HepG2 (cell line): ENCODE data around the gene HKDC1. TPM values are rescaled to one million over a fixed set of nuclear protein-coding genes. Genes with fewer than 3 reads are reported as not detected.

Source experiments
- ATAC-seq: fragments of 200-7000 bp; cut with Tn5 transposase; 3 replicates; pipeline ENCODE4 v1.9.1; 2020; ENCODE audit warnings: mild to moderate bottlenecking, moderate library complexity
- BruUV-seq: library from RNA; stranded (reverse); fragments of 400-500 nt; replicated peaks from 2 replicates; lab custom pipeline; 2021; lab: Mats Ljungman, UMichigan
- CTCF ChIA-PET: fragments of 300-600 bp; formaldehyde crosslinking; extraction: SDS; loops from one replicate; lab custom pipeline; 2021; ENCODE audit warnings: low total read pairs, inconsistent platforms, low intra/inter-chr PET ratio; lab: Yijun Ruan, JAX
- POLR2A ChIA-PET: fragments of 350-600 bp; sonication (Branson Sonifier 250); formaldehyde crosslinking; loops from one replicate; lab custom pipeline; 2020; ENCODE audit warnings: antibody characterized with exemption, inconsistent platforms; lab: Yijun Ruan, JAX
- DNase-seq: peaks from one replicate; pipeline ENCODE4 v3.0.0-alpha.2; 2015; ENCODE audit warnings: low spot score
- FAIRE-seq: peaks from 3 replicates; lab custom pipeline; 2011; peaks lifted over from hg19 to GRCh38; lab: Jason Lieb, UNC
- H2AFZ ChIP-seq: one replicate; pipeline ENCODE4 v1.6.1; 2011; ENCODE audit warnings: low read length, inconsistent platforms
- H3K27ac ChIP-seq: fragments of 300-600 bp; 3 replicates; pipeline ENCODE4 v1.8.0; 2011; ENCODE audit warnings: mixed run types, mild to moderate bottlenecking, mixed read lengths, low read length, inconsistent platforms; ENCODE audit not compliant: insufficient read depth; ENCODE audit errors: extremely low read length
- H3K27me3 ChIP-seq, 2 experiments: fragments of 200-600 bp in 1 of 2; 2 replicates in 1 of 2; 3 replicates in 1 of 2; pipeline versions ENCODE4 v1.6.0 to v1.8.0; 2011; ENCODE audit warnings: low read length in 2 of 2, mild to moderate bottlenecking in 2 of 2, moderate library complexity in 2 of 2, inconsistent platforms in 1 of 2; ENCODE audit not compliant: insufficient read depth in 2 of 2, control insufficient read depth in 1 of 2
- H3K36me3 ChIP-seq, 2 experiments: fragments of 200-600 bp in 1 of 2; replicated peaks in 1 of 2; 2 replicates in 1 of 2; 3 replicates in 1 of 2; pipeline versions ENCODE4 v1.5.1 to v1.8.0; 2011; ENCODE audit warnings: low read length in 2 of 2, inconsistent platforms in 1 of 2; ENCODE audit not compliant: insufficient read depth in 2 of 2, control insufficient read depth in 1 of 2
- H3K4me1 ChIP-seq: 2 replicates; pipeline ENCODE4 v1.5.1; 2012; ENCODE audit warnings: low read length, inconsistent platforms; ENCODE audit not compliant: insufficient read depth
- H3K4me2 ChIP-seq: 2 replicates; pipeline ENCODE4 v1.6.0; 2011; ENCODE audit warnings: low read depth, low read length, inconsistent platforms
- H3K4me3 ChIP-seq, 3 experiments: fragments of 200-600 bp in 1 of 3; sonication (generic), shearing (Covaris generic) in 1 of 3; replicated peaks in 1 of 3; 2 replicates each; pipeline ENCODE4 v1.5.1; 2011 to 2016; ENCODE audit warnings: low read length in 3 of 3, inconsistent platforms in 2 of 3, low read depth in 2 of 3, mild to moderate bottlenecking in 2 of 3, control low read depth in 1 of 3, mixed read lengths in 1 of 3; ENCODE audit not compliant: insufficient read depth in 1 of 3
- H3K79me2 ChIP-seq: one replicate; pipeline ENCODE4 v1.6.1; 2011; ENCODE audit warnings: low read length, inconsistent platforms; ENCODE audit not compliant: insufficient read depth
- H3K9ac ChIP-seq: 2 replicates; pipeline ENCODE4 v1.6.0; 2011; ENCODE audit warnings: mild to moderate bottlenecking, low read depth, low read length, inconsistent platforms; ENCODE audit not compliant: insufficient read depth
- H3K9me3 ChIP-seq: 2 replicates; pipeline ENCODE4 v1.5.1; 2012; ENCODE audit warnings: mild to moderate bottlenecking, low read length
- H4K20me1 ChIP-seq: 2 replicates; pipeline ENCODE4 v1.6.0; 2011; ENCODE audit warnings: inconsistent platforms, mild to moderate bottlenecking, low read length, moderate library complexity; ENCODE audit not compliant: insufficient read depth
- BRF2 ChIP-seq: sonication (generic); formaldehyde crosslinking; IDR thresholded peaks from 2 replicates; pipeline ENCODE4 v1.8.1; 2022; ENCODE audit warnings: mild to moderate bottlenecking, missing genetic modification reagents
- CBFB ChIP-seq: sonication (generic); formaldehyde crosslinking; IDR thresholded peaks from 2 replicates; pipeline ENCODE4 v1.4.0; 2020; ENCODE audit warnings: missing genetic modification reagents
- CENPBD1 ChIP-seq: sonication (generic); formaldehyde crosslinking; IDR thresholded peaks from 2 replicates; pipeline ENCODE4 v1.8.0; 2022; ENCODE audit warnings: missing genetic modification reagents, low read depth, mild to moderate bottlenecking, borderline replicate concordance
- ELF1 ChIP-seq: sonication (generic); formaldehyde crosslinking; IDR thresholded peaks from 2 replicates; pipeline ENCODE4 v1.4.0; 2020; ENCODE audit warnings: missing genetic modification reagents
- FOXA3 ChIP-seq: IDR thresholded peaks from 2 replicates; pipeline ENCODE4 v1.6.1; 2016; ENCODE audit warnings: missing genetic modification reagents, missing compliant biosample characterization
- GATAD2A ChIP-seq: IDR thresholded peaks from 2 replicates; pipeline ENCODE4 v1.6.1; 2016
- HOXD1 ChIP-seq: sonication (generic); formaldehyde crosslinking; IDR thresholded peaks from 2 replicates; pipeline ENCODE4 v1.5.0; 2020; ENCODE audit warnings: missing genetic modification reagents
- MED8 ChIP-seq: sonication (generic); formaldehyde crosslinking; IDR thresholded peaks from 2 replicates; pipeline ENCODE4 v1.8.1; 2023; ENCODE audit warnings: mild to moderate bottlenecking, missing genetic modification reagents; ENCODE audit not compliant: insufficient replicate concordance
- MLXIP ChIP-seq: sonication (generic); formaldehyde crosslinking; IDR thresholded peaks from 2 replicates; pipeline ENCODE4 v1.9.0; 2021; ENCODE audit warnings: missing genetic modification reagents, borderline replicate concordance
- MXD4 ChIP-seq: IDR thresholded peaks from 2 replicates; pipeline ENCODE4 v1.6.1; 2016; ENCODE audit warnings: mild to moderate bottlenecking, missing biosample characterization, missing genetic modification reagents
- SIX4 ChIP-seq: sonication (generic); formaldehyde crosslinking; IDR thresholded peaks from 2 replicates; pipeline ENCODE4 v1.4.0; 2020; ENCODE audit warnings: missing genetic modification reagents
- SMARCE1 ChIP-seq: fragments of 450-650 bp; IDR thresholded peaks from 2 replicates; pipeline ENCODE4 v1.6.1; 2017; ENCODE audit warnings: borderline replicate concordance
- TGIF2 ChIP-seq: IDR thresholded peaks from 2 replicates; pipeline ENCODE4 v1.6.1; 2016; ENCODE audit warnings: control low read depth, missing compliant biosample characterization
- ZMAT3 ChIP-seq: sonication (generic); formaldehyde crosslinking; conservative IDR thresholded peaks from 2 replicates; pipeline ENCODE4 v1.7.0; 2021; ENCODE audit warnings: missing genetic modification reagents
- ZNF10 ChIP-seq: sonication (generic); formaldehyde crosslinking; IDR thresholded peaks from 2 replicates; pipeline ENCODE4 v1.4.0; 2020; ENCODE audit warnings: mild to moderate bottlenecking, low read depth, missing genetic modification reagents, borderline replicate concordance
- ZNF124 ChIP-seq: sonication (generic); formaldehyde crosslinking; IDR thresholded peaks from 2 replicates; pipeline ENCODE4 v1.4.0; 2020; ENCODE audit warnings: missing genetic modification reagents
- ZNF383 ChIP-seq: sonication (generic); formaldehyde crosslinking; IDR thresholded peaks from 2 replicates; pipeline ENCODE4 v1.4.0; 2020; ENCODE audit warnings: missing genetic modification reagents, mild to moderate bottlenecking, borderline replicate concordance
- ZNF432 ChIP-seq: sonication (generic); formaldehyde crosslinking; IDR thresholded peaks from 2 replicates; pipeline ENCODE4 v1.5.0; 2020; ENCODE audit warnings: missing genetic modification reagents, mild to moderate bottlenecking, borderline replicate concordance
- ZNF547 ChIP-seq: sonication (generic); formaldehyde crosslinking; IDR thresholded peaks from 2 replicates; pipeline ENCODE4 v1.5.1; 2020; ENCODE audit warnings: mild to moderate bottlenecking, missing genetic modification reagents
- ZNF652 ChIP-seq: IDR thresholded peaks from 2 replicates; pipeline ENCODE4 v1.6.1; 2016; ENCODE audit warnings: low read depth, borderline replicate concordance
- ZNF660 ChIP-seq: sonication (generic); formaldehyde crosslinking; IDR thresholded peaks from 2 replicates; pipeline ENCODE4 v1.5.1; 2020; ENCODE audit warnings: mild to moderate bottlenecking, low read depth, missing genetic modification reagents, borderline replicate concordance
- ZNF747 ChIP-seq: sonication (generic); formaldehyde crosslinking; IDR thresholded peaks from 2 replicates; pipeline ENCODE4 v1.8.1; 2023; ENCODE audit warnings: missing genetic modification reagents, mild to moderate bottlenecking, borderline replicate concordance
- ZSCAN20 ChIP-seq: sonication (generic); formaldehyde crosslinking; IDR thresholded peaks from 2 replicates; pipeline ENCODE4 v1.4.0; 2020; ENCODE audit warnings: missing genetic modification reagents, mild to moderate bottlenecking, borderline replicate concordance
- WGBS: methylation state at CpG from one replicate; pipeline ENCODE4 v1.1.6; 2017; ENCODE audit warnings: low lambda C conversion rate; 5-methylcytosine and 5-hydroxymethylcytosine counted together
- in situ Hi-C: cut with HindIII; loops from 2 replicates; pipeline ENCODE4 v1.10.0; 2017; ENCODE audit warnings: low pct_unique_long_range_greater_than_20kb; ENCODE audit not compliant: extremely low pct_ligation_motif_present
- intact Hi-C: fragments of 100-400 bp; cut with micrococcal nuclease; formaldehyde crosslinking; loops from one replicate; pipeline ENCODE4 v1.10.0; 2022; ENCODE audit not compliant: unreplicated experiment
- polyA plus RNA-seq, 8 experiments: library from polyadenylated mRNA; depleted of rRNA in 3 of 8; stranded (reverse) in 7 of 8; unstranded in 1 of 8; fragments of >200 nt; fragmentation: Illumina TruSeq in 4 of 8; extraction: Trizol in 4 of 8; gene quantifications; 2 replicates each; pipeline versions ENCODE4 v1.2.1 to v1.2.3, GENCODE V29; 2011 to 2016; ENCODE audit warnings: low read depth in 4 of 8, missing spikeins in 1 of 8, mixed read lengths in 1 of 8; ENCODE audit not compliant: insufficient read depth in 1 of 8
- total RNA-seq, 5 experiments: library from RNA; depleted of rRNA; stranded (reverse); fragments of >200 nt; fragmentation: Illumina TruSeq; extraction: Trizol; gene quantifications; 2 replicates each; pipeline ENCODE4 v1.2.3, GENCODE V29; 2016; ENCODE audit warnings: low read depth in 1 of 5

HKDC1 gene
- total and polyA plus RNA-seq, 2 of the 13 experiments (the other 11 are each of a cell fraction or from before 2014, with no cell fraction given) = 8.1 to 12.4 TPM

- Histone ChIP-seq H3K79me2 (no peaks in the 10 kb centered on the region), H3K9ac (no peak overlapping the region), H2AFZ (no peak overlapping the region), H3K9me3 (no peaks in the 10 kb centered on the region), H3K27ac (no peak overlapping the region), H3K4me1 (peaks cover 54% of the 10 kb centered on the region), H4K20me1 (no peaks in the 10 kb centered on the region), H3K4me2 (no peak overlapping the region; the same call in 1 of the 2 replicates), H3K27me3 (no peaks in the 10 kb centered on the region), H3K36me3 (peaks cover 0 to under 1% of the 10 kb centered on the region in 2 experiments; a peak in 3 of 5 replicates), H3K4me3 (no peak overlapping the region)
- intact Hi-C loops (no loop called here), in situ Hi-C loops (no loop called here)
- peak; percentile 51 for ATAC-seq
- DNase-seq = peak; percentile 36
- ChIA-PET POLR2A (no interaction called here), CTCF (no interaction called here)
- FAIRE-seq = peak; percentile 39
- no TSS peak for BruUV-seq
- 12% methylated on average over 5 of the region's 5 CpGs for WGBS
- TF ChIP-seq ZNF652 (CRISPR knock-in tag) = no peak
- no peak for TF ChIP-seq ZNF10
- TF ChIP-seq ZNF383 (CRISPR knock-in tag) = no peak
- no peak for TF ChIP-seq HOXD1 (CRISPR knock-in tag)
- no peak for TF ChIP-seq BRF2
- no peak for TF ChIP-seq ZNF660
- TF ChIP-seq MLXIP (CRISPR knock-in tag) = no peak
- TF ChIP-seq ZNF432 (CRISPR knock-in tag) = no peak
- no peak for TF ChIP-seq ZNF747 (CRISPR knock-in tag)
- TF ChIP-seq CBFB (CRISPR knock-in tag) = no peak
- no peak for TF ChIP-seq SMARCE1
- TF ChIP-seq FOXA3 (CRISPR knock-in tag) = peak; percentile 34; the same call in 1 of the 2 replicates
- no peak for TF ChIP-seq TGIF2 (CRISPR knock-in tag)
- no peak for TF ChIP-seq CENPBD1 (CRISPR knock-in tag)
- TF ChIP-seq ZMAT3 (CRISPR knock-in tag) = no peak
- no peak for TF ChIP-seq ELF1 (CRISPR knock-in tag)
- TF ChIP-seq MED8 (CRISPR knock-in tag) = no peak
- TF ChIP-seq ZNF547 (CRISPR knock-in tag) = no peak
- TF ChIP-seq ZSCAN20 (CRISPR knock-in tag) = no peak
- peak; percentile 81 for TF ChIP-seq SIX4
- TF ChIP-seq GATAD2A (CRISPR knock-in tag) = 0 out of 2 replicates have a peak, but pooled peaks have one; percentile 14
- TF ChIP-seq ZNF124 (CRISPR knock-in tag) = no peak
- TF ChIP-seq MXD4 (CRISPR knock-in tag) = no peak
These were observed 6.4 kb upstream of the HKDC1 start for GRCh38 chr10:69213591-69214311.
